HCT116 (cell line): Measurements from ENCODE around the gene TOR1AIP1. TPM values are rescaled to one million over a fixed set of nuclear protein-coding genes. Genes with fewer than 3 reads are reported as not detected.

Source experiments
- ATAC-seq: fragments of 200-7000 bp; cut with Tn5 transposase; 2 replicates; pipeline ENCODE4 v1.9.1; 2020; ENCODE audit warnings: mild to moderate bottlenecking, moderate library complexity
- BruUV-seq: library from RNA; stranded (reverse); fragments of 400-500 nt; replicated peaks from 2 replicates; lab custom pipeline; 2021; lab: Mats Ljungman, UMichigan
- CTCF ChIA-PET: fragments of 300-600 bp; sonication (Branson Sonifier 250); formaldehyde crosslinking; loops from one replicate; lab custom pipeline; 2021; ENCODE audit warnings: antibody characterized with exemption; lab: Charles Lee
- POLR2A ChIA-PET: fragments of 300-600, 350-600 bp; sonication (Branson Sonifier 250); formaldehyde crosslinking; loops from one replicate; lab custom pipeline; 2021; ENCODE audit warnings: antibody characterized with exemption; lab: Charles Lee
- RAD21 ChIA-PET, 2 experiments: fragments of 300-600 bp; sonication (Branson Sonifier 250); formaldehyde crosslinking; loops; one replicate each; lab custom pipeline; 2023; ENCODE audit warnings: low total read pairs in 2 of 2; ENCODE audit not compliant: uncharacterized antibody in 2 of 2, unreplicated experiment in 2 of 2, low non-redundant PET in 1 of 2; lab: Charles Lee
- DNase-seq: peaks from one replicate; pipeline ENCODE4 v3.0.0-alpha.2; 2010; ENCODE audit warnings: low read depth, low spot score
- H2AFZ ChIP-seq: fragments of 200-600 bp; shearing (Covaris generic), sonication (generic); 2 replicates; pipeline ENCODE4 v1.6.1; 2017; ENCODE audit warnings: low read depth, mixed run types, mixed read lengths, antibody characterized with exemption, low read length; ENCODE audit not compliant: poor library complexity, severe bottlenecking
- H3K27ac ChIP-seq: 2 replicates; pipeline ENCODE4 v1.5.1; 2012; ENCODE audit warnings: low read depth, low read length
- H3K27me3 ChIP-seq: fragments of 200-600 bp; sonication (generic); 2 replicates; pipeline ENCODE4 v1.6.1; 2016; ENCODE audit warnings: mixed run types, low read length, mixed read lengths; ENCODE audit not compliant: insufficient read depth
- H3K36me3 ChIP-seq, 2 experiments: fragments of 200-500 bp in 1 of 2; fragments of 200-600 bp in 1 of 2; sonication (Bioruptor generic) in 1 of 2; sonication (generic) in 1 of 2; 2 replicates each; pipeline versions ENCODE4 v1.5.1 to v1.6.1; 2014 to 2016; ENCODE audit warnings: low read length in 2 of 2, inconsistent platforms in 1 of 2, mixed read lengths in 1 of 2, mixed run types in 1 of 2; ENCODE audit not compliant: insufficient read depth in 2 of 2, control insufficient read depth in 1 of 2
- H3K4me1 ChIP-seq, 2 experiments: fragments of 200-600 bp in 1 of 2; sonication (generic) in 1 of 2; 2 replicates each; pipeline versions ENCODE4 v1.5.1 to v1.6.1; 2012 to 2017; ENCODE audit warnings: low read length in 2 of 2, inconsistent platforms in 1 of 2, mild to moderate bottlenecking in 1 of 2, mixed read lengths in 1 of 2, mixed run types in 1 of 2, moderate library complexity in 1 of 2; ENCODE audit not compliant: insufficient read depth in 2 of 2, control insufficient read depth in 1 of 2
- H3K4me2 ChIP-seq: fragments of 200-600 bp; sonication (generic); 2 replicates; pipeline ENCODE4 v1.6.1; 2017; ENCODE audit warnings: mixed run types, low read length, mixed read lengths
- H3K4me3 ChIP-seq, 2 experiments: fragments of 200-600 bp in 1 of 2; sonication (generic) in 1 of 2; replicated peaks in 1 of 2; 2 replicates each; pipeline ENCODE4 v1.5.1; 2011 to 2016; ENCODE audit warnings: low read length in 2 of 2, control low read depth in 1 of 2, low read depth in 1 of 2, mild to moderate bottlenecking in 1 of 2, mixed read lengths in 1 of 2, mixed run types in 1 of 2
- H3K79me2 ChIP-seq: fragments of 200-600 bp; sonication (generic); 2 replicates; pipeline ENCODE4 v1.6.1; 2017; ENCODE audit warnings: mild to moderate bottlenecking, mixed run types, low read length, moderate library complexity, mixed read lengths; ENCODE audit not compliant: insufficient read depth
- H3K9ac ChIP-seq: fragments of 200-600 bp; sonication (generic); 2 replicates; pipeline ENCODE4 v1.6.1; 2016; ENCODE audit warnings: low read length, mixed read lengths
- H3K9me2 ChIP-seq: fragments of 200-600 bp; sonication (generic), shearing (Covaris generic); 2 replicates; pipeline ENCODE4 v1.6.1; 2017; ENCODE audit warnings: mixed run types, mild to moderate bottlenecking, moderate library complexity; ENCODE audit not compliant: insufficient read depth
- H3K9me3 ChIP-seq, 2 experiments: fragments of 200-500 bp in 1 of 2; fragments of 200-600 bp in 1 of 2; sonication (Bioruptor generic) in 1 of 2; sonication (generic) in 1 of 2; 2 replicates each; pipeline ENCODE4 v1.6.1; 2014 to 2017; ENCODE audit warnings: low read length in 2 of 2, mixed read lengths in 2 of 2, inconsistent platforms in 1 of 2, low read depth in 1 of 2, mild to moderate bottlenecking in 1 of 2, mixed run types in 1 of 2, moderate library complexity in 1 of 2; ENCODE audit not compliant: control insufficient read depth in 1 of 2, insufficient read depth in 1 of 2
- H4K20me1 ChIP-seq: fragments of 200-600 bp; sonication (generic), shearing (Covaris generic); 2 replicates; pipeline ENCODE4 v1.6.1; 2017; ENCODE audit warnings: mixed run types, mild to moderate bottlenecking, moderate library complexity; ENCODE audit not compliant: insufficient read depth
- CBX3 ChIP-seq: IDR thresholded peaks from 2 replicates; pipeline ENCODE4 v1.6.1; 2012; ENCODE audit warnings: low read depth
- CEBPB ChIP-seq: IDR thresholded peaks from 2 replicates; pipeline ENCODE4 v1.6.1; 2012; ENCODE audit warnings: low read depth
- CTCF ChIP-seq, 3 experiments: fragments of 200-600 bp in 1 of 3; sonication (generic) in 1 of 3; IDR thresholded peaks in 2 of 3; conservative IDR thresholded peaks in 1 of 3; 2 replicates each; pipeline ENCODE4 v1.5.1; 2012 to 2017; ENCODE audit warnings: low read depth in 2 of 3, low read length in 2 of 3, antibody characterized with exemption in 1 of 3, borderline replicate concordance in 1 of 3, control low read depth in 1 of 3, mild to moderate bottlenecking in 1 of 3, mixed read lengths in 1 of 3, mixed run types in 1 of 3, moderate library complexity in 1 of 3; ENCODE audit not compliant: insufficient read depth in 1 of 3
- EZH2 ChIP-seq: fragments of 200-600 bp; sonication (generic); IDR thresholded peaks from 2 replicates; pipeline ENCODE4 v1.6.1; 2017; ENCODE audit warnings: antibody characterized with exemption, mixed run types
- FOSL1 ChIP-seq: IDR thresholded peaks from 2 replicates; pipeline ENCODE4 v1.6.1; 2012; ENCODE audit warnings: low read depth
- JUND ChIP-seq: IDR thresholded peaks from 2 replicates; pipeline ENCODE4 v1.6.1; 2012
- MAX ChIP-seq: IDR thresholded peaks from 2 replicates; pipeline ENCODE4 v1.6.1; 2012
- POLR2A ChIP-seq: IDR thresholded peaks from 2 replicates; pipeline ENCODE4 v1.7.0; 2011; ENCODE audit warnings: borderline replicate concordance; ENCODE audit not compliant: insufficient read depth, insufficient read length; ENCODE audit errors: extremely low read depth
- RAD21 ChIP-seq: IDR thresholded peaks from 2 replicates; pipeline ENCODE4 v1.6.1; 2012; ENCODE audit warnings: low read depth, mild to moderate bottlenecking
- SIN3A ChIP-seq: IDR thresholded peaks from 2 replicates; pipeline ENCODE4 v1.6.1; 2012; ENCODE audit warnings: low read depth
- SP1 ChIP-seq: IDR thresholded peaks from 2 replicates; pipeline ENCODE4 v1.6.1; 2012; ENCODE audit warnings: low read depth
- YY1 ChIP-seq: IDR thresholded peaks from 2 replicates; pipeline ENCODE4 v1.6.1; 2011; ENCODE audit warnings: low read length, low read depth, moderate library complexity, mild to moderate bottlenecking; ENCODE audit not compliant: insufficient replicate concordance; ENCODE audit errors: extremely low read depth
- ZBTB33 ChIP-seq: IDR thresholded peaks from 2 replicates; pipeline ENCODE4 v1.6.1; 2011; ENCODE audit warnings: mild to moderate bottlenecking, low read length, moderate library complexity; ENCODE audit not compliant: insufficient replicate concordance; ENCODE audit errors: extremely low read depth
- ZFX ChIP-seq: fragments of 450-650 bp; IDR thresholded peaks from 2 replicates; pipeline ENCODE4 v1.6.1; 2017
- ZNF274 ChIP-seq: fragments of 200-500 bp; sonication (Bioruptor generic); IDR thresholded peaks from 2 replicates; pipeline ENCODE4 v1.6.1; 2014; ENCODE audit warnings: mild to moderate bottlenecking, low read depth, low read length, inconsistent platforms
- intact Hi-C: fragments of 100-400 bp; cut with micrococcal nuclease; formaldehyde crosslinking; loops from 2 replicates; pipeline ENCODE4 v1.10.0; 2022
- total RNA-seq: library from RNA; stranded (reverse); gene quantifications from one replicate; pipeline ENCODE4 v1.2.1, GENCODE V29; 2021; ENCODE audit not compliant: unreplicated experiment
- TF ChIP-seq, protein P1 (sequence below): IDR thresholded peaks from 2 replicates; pipeline ENCODE4 v1.6.1; 2012; ENCODE audit warnings: low read depth

TOR1AIP1 gene
- total RNA-seq, 1 experiment from 2014 or later, result 30.5 TPM

- TF ChIP-seq, protein P1, sequence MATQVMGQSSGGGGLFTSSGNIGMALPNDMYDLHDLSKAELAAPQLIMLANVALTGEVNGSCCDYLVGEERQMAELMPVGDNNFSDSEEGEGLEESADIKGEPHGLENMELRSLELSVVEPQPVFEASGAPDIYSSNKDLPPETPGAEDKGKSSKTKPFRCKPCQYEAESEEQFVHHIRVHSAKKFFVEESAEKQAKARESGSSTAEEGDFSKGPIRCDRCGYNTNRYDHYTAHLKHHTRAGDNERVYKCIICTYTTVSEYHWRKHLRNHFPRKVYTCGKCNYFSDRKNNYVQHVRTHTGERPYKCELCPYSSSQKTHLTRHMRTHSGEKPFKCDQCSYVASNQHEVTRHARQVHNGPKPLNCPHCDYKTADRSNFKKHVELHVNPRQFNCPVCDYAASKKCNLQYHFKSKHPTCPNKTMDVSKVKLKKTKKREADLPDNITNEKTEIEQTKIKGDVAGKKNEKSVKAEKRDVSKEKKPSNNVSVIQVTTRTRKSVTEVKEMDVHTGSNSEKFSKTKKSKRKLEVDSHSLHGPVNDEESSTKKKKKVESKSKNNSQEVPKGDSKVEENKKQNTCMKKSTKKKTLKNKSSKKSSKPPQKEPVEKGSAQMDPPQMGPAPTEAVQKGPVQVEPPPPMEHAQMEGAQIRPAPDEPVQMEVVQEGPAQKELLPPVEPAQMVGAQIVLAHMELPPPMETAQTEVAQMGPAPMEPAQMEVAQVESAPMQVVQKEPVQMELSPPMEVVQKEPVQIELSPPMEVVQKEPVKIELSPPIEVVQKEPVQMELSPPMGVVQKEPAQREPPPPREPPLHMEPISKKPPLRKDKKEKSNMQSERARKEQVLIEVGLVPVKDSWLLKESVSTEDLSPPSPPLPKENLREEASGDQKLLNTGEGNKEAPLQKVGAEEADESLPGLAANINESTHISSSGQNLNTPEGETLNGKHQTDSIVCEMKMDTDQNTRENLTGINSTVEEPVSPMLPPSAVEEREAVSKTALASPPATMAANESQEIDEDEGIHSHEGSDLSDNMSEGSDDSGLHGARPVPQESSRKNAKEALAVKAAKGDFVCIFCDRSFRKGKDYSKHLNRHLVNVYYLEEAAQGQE, result no peak
These were observed 86.4 kb downstream of the TOR1AIP1 start (continued) for GRCh38 chr1:179968284-179968993.

GRCh38 chr1:179968994-179969919, 87.2 kb downstream of the TOR1AIP1 start:
- ChIA-PET RAD21 (no interaction called here), CTCF (no interaction called here), POLR2A (no interaction called here)
- Histone ChIP-seq H3K9me2 (no peaks in the 10 kb centered on the region), H3K9me3 (no peaks in the 10 kb centered on the region; a peak in 1 of 4 replicates), H3K27me3 (no peaks in the 10 kb centered on the region), H3K27ac (no peak overlapping the region), H2AFZ (no peak overlapping the region), H3K4me3 (no peak overlapping the region), H3K36me3 (no peaks in the 10 kb centered on the region), H3K4me1 (no peaks in the 10 kb centered on the region), H3K4me2 (no peak overlapping the region), H3K79me2 (peaks cover 83% of the 10 kb centered on the region), H4K20me1 (no peaks in the 10 kb centered on the region), H3K9ac (no peak overlapping the region)
- intact Hi-C loops, result no loop called here
- DNase-seq, result no peak
- no peak for ATAC-seq
- BruUV-seq, result no TSS peak
- TF ChIP-seq ZFX (no peak), ZNF274 (no peak), CEBPB (no peak), RAD21 (no peak), YY1 (no peak), JUND (no peak), EZH2 (no peak), CTCF (IDR thresholded peaks at IDR 0.05 in 2 of 3, conservative IDR thresholded peaks at IDR 0.05 in 1 of 3; ENCODE audit: borderline replicate concordance in 1 of 3, insufficient read depth in 1 of 3, low read depth in 2 of 3, low read length in 2 of 3) (no peak), SIN3A (no peak), POLR2A (no peak), ZBTB33 (no peak), MAX (no peak), SP1 (no peak), CBX3 (no peak), FOSL1 (no peak)
